NCI-H2171 treated with DMSO at 0.1 percent for 48 hours (cell line): Measurements from ENCODE around the gene COL16A1.
A peak's percentile ranks its signal among the peaks of the same experiment; 100 is the strongest.

Source experiments
- DNase-seq: peaks from one replicate; lab custom pipeline; 2025; lab: John Stamatoyannopoulos, UW

Gene COL16A1

DNA sequence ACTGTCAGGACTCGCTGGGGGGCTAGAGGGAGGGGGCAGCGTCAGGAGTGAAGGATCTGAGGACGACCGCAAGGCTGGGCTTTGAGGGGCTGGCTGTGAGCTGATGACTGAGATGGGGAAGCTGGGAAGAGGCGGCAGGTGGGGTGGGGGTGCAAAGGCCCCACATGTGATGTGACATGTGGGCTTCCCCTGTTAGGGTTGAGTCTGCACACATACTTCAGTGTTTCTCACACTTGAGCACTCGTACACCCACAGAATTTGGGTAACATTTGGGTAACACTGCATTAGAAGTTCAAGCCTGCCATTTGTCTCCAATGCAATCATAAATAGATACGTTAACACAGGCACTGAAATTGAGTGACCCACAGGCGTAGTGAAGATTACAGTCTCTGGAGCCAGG is 16.2 kb downstream of the COL16A1 start:
- DNase-seq: no peak

GRCh38 chr1:31685795-31686194 is 18.0 kb downstream of the COL16A1 start:
- no peak for DNase-seq

DNA sequence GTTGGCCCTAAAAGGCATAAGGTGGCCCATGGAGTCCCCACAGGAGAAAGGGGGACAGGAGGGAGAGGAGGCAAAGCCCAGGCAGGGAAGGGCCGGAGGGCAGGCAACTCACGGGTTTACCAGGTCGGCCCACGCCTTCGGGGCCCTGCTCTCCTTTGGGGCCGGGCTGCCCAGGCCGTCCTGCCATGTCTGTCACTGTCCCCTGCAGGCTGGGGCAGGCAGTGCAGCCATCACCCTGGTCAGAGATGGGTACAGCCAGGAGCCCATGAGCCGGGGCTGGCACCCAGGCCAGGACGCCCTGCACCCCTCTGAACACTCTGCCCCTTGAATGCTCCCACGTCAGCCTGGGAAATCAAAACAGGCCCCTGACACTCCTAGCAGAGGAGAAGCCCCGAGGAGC is 19.8 kb downstream of the COL16A1 start:
- no peak for DNase-seq

DNA sequence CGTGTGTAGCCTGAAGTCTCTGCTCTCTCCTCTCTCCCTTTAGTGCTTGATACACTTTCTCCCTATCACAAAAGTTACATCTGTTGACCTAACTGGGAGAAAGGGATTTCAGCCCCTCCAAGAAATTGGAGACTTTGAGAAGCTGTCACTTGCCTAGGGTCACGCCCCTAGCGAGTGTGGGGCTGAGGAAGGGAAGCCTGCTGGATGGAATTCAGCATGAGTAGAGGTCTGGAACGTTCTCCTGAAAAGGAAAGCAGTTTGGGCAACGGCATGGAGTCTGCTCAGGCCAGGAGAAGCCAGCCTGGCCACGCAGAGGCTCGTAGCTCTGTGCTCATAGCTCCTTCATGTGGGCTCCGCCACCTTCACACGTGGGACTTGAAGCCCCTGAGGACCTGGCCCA is 22.4 kb downstream of the COL16A1 start:
- DNase-seq: no peak

DNA sequence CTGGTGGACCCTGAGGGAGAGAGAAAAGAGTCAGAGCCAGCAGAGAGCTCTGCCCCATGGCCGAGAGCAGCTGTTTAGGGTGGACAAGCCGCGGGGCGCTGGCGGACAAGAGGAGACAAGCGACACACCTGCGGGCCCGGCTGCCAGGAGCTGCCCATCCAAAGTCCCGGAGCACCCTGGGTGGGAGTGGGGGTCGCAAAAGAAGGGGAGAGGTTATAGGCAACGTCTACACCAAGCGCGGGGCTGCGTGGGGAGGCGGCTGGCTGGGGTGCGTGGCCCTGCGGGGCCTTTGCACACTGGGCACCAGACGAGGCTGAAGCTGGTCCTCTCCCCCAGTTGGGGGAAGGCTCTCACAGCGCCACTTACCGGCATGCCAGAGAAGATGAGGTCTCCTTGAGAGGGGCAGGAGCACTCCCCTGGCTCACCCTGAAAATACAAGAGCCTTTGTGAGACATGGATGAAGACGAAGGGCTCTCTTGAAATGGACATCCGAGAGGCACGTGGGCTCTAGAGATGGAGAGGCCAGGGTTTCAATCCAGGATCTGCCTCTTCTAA is 24.1 kb downstream of the COL16A1 start:
- DNase-seq: no peak

DNA sequence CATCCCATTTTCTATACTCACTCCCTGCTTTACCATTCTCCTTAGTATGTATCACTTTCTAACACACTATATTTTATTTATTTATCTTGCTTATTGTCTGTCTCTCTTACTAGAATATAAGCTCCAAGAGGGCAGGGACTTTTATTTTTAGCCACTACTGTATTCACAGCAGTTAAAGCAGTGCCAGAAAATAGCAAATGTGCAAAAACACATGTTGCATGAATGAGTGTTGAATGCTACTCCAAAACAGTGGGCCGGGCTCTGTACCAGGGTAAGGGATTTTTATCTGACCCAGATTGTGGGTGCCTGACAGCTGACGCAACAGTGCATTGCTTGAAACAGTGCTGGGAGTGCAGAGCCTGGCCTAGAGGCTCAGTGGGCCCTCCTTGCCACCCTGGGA is 24.7 kb downstream of the COL16A1 start:
- no peak for DNase-seq

DNA sequence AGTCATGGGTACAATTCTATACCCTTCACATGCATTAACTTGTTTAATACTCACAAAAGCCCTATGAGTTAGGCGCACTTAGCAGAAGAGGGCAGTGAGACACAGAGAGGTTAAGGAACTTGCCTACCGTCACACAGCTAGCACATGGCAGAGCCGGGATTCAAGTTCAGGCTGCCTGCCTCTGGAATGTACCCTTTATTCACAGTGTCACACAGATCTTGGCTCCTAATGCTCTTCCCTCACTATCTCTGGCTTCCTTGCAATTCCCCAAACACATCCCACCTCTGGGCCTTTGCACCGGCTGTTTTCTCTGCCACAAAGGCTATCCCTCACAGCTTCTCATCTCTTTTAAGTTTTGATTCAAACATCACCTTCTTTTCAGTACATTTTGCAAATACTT is 25.1 kb downstream of the COL16A1 start:
- DNase-seq: no peak

GRCh38 chr1:31677949-31678348 is 25.9 kb downstream of the COL16A1 start:
- DNase-seq: no peak

GRCh38 chr1:31677401-31677800 is 26.4 kb downstream of the COL16A1 start:
- DNase-seq: no peak

GRCh38 chr1:31675756-31676155 is 28.1 kb downstream of the COL16A1 start:
- DNase-seq: no peak

GRCh38 chr1:31675161-31675560 is 28.7 kb downstream of the COL16A1 start:
- DNase-seq: no peak

DNA sequence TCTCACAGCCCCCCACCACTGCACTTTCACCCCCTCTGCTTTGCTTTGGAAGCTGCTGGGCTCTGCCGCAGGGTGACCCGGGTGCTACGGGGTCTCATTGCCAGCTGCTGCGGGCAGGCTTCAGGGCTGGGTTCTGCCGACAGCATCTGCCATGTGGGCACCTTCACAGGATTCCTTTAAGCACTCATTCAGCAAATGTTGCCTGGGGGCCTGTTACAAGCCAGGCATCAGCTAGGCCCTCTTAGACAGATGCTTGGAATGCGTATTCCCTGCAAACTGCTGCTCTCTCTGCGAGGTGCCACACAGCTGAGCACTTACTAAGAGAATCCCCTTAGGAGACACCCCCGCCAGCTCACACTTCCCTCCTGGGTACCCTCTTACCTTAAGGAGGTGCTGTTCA is 29.2 kb downstream of the COL16A1 start:
- peak; percentile 96 for DNase-seq

- no peak for DNase-seq
These were observed 30.4 kb downstream of the COL16A1 start for GRCh38 chr1:31673433-31673832.

GRCh38 chr1:31672986-31673385 is 30.8 kb downstream of the COL16A1 start:
- DNase-seq: peak; percentile 98

DNA sequence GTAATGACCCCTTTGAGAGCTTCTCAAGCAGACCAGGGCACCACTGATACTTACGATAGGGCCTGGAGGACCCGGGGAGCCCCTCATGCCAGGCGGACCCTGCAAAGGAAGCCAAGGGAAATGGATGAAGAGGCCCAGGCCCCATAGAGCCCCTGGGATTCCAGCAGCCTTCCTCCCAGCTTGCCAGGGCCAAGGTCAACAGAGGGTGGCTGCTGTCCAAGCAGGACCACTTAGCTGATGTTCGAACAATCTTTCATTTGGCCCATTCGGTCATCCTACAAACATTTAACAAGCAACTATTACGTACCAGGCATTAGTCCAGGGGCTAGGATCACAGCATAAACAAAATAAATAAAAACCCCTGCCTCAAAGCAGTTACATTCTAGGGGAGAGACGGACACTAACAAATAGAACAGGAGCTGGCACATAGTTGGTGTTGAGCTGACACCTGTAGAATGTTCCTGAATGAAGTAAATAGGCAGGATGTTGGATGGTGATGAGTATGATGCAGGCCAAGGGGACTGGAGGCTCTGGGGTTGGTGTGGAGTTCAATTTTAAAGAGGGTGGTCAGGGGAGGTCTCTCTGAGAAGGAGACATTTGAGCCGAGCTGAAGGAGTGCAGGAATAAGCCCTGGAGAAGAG is 32.1 kb downstream of the COL16A1 start:
- DNase-seq: no peak

- DNase-seq: no peak
These were observed 32.7 kb downstream of the COL16A1 start for GRCh38 chr1:31671147-31671546.

- no peak for DNase-seq
These were observed 33.2 kb downstream of the COL16A1 start for GRCh38 chr1:31670593-31670964.

- peak; percentile 99 for DNase-seq
These were observed 33.8 kb downstream of the COL16A1 start for GRCh38 chr1:31669786-31670592.

DNA sequence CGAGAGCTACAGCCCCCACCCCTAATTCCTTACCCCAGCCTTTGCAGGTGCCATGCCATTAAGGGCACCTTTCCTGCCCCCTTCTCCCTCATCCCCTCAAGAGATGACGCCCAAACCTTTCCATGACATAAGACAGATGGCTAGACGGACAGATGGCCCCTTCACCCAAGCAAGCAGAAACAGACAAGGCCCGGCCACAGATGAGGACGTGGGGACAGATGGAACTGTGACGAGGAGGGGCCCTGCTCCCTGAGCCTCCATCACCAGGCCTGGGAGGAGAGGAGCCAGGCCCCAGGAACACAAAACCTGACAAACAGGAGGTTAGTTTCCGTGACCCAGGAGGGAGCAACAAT is 34.4 kb downstream of the COL16A1 start:
- DNase-seq: no peak

DNA sequence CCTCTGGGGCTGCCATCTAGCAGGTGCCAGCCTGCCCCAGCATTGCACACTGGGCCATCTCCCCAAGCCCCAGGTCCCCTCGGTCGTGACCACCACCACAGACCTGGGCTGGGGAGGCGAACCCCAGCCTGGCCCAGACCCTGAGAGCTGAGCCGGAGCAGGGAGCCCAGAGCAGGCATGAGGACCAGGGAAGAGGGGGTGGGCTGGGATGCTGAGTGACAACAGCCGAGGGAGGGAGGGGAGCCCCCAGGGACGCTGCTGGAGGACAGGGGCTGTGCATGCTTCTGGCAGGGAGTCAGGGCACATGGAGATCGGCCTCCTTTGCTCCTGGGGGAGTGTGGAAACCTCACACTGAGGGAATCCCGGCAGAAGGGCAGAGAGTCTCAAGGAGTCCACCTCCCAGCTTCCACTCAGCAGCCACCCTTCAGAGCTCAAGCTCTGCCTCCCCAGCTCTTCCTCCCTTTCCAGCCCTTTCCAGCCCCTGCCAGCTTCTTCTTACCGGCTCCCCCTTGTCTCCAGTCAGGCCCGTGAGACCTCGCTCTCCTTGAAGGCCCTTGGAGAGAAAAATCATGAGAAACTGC is 35.4 kb downstream of the COL16A1 start:
- peak; percentile 30 for DNase-seq

- DNase-seq: no peak
These were observed 36.6 kb downstream of the COL16A1 start for GRCh38 chr1:31667065-31667785.

DNA sequence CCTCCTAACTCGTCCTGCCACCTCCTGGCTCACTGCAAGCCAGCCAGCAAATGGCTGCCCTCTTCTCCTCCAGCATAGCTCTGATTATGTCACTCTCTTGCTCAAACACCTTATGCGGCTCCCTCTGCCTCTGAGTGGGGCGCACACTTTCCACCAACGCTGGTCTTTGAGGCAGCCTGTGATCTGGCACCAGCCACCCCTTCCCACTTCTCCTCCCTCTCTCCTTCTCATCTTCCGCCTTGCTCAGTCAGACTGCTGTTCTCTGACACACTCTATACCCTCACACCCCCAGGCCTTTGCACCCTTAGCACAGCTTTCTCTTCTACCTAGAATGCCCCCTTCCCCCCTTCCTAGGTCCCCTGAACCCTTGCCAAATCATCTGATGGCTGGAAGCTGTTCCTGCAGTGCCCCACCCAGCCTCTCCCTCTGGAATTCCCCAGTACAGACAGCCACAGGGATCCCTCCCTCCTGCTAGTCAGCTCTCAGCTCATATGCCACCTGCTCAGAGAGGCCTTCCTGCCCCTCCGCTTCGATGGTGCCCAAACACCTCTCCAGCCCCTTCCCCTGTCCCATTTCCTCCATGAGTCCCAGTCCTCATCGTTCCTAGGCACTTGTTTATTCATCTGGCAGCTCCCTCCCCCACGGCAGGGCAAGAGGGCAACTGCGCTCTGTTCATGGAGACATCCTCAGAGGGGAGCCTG is 37.4 kb downstream of the COL16A1 start:
- DNase-seq: peak; percentile 88
